Non-pigmented ciliary epithelial cell (primary cell): Measurements from ENCODE around the gene ING5.
"Not testable (repeated sequence)": the region's sequence is repeated elsewhere in the genome, so short reads cannot be mapped to it uniquely, and the experiment has no call there.

Source experiments
- DNase-seq: peaks from one replicate; pipeline ENCODE4 v3.0.0-alpha.2; 2010; ENCODE audit warnings: low read depth

Gene ING5

DNA sequence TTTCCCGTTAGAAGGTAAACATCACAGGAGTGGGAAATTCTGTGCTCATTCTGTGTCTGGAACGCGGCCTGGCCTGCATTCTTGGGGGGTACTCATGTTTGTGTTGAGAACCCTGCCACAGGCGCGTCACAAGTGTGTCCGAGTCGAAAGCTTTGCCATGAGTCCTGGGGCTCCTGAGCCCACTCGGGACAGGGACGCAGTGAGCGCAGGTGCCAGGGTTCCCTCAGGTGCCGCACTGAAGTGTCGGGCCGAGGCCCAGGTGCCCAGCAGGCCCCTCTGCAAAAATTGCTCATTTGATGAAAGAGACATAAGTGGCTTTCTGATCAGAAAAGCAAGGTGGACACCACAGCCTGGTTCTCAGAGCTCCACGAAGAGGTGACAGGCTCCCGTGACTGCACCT, 37.3 kb downstream of the ING5 start:
- no peak for DNase-seq

DNA sequence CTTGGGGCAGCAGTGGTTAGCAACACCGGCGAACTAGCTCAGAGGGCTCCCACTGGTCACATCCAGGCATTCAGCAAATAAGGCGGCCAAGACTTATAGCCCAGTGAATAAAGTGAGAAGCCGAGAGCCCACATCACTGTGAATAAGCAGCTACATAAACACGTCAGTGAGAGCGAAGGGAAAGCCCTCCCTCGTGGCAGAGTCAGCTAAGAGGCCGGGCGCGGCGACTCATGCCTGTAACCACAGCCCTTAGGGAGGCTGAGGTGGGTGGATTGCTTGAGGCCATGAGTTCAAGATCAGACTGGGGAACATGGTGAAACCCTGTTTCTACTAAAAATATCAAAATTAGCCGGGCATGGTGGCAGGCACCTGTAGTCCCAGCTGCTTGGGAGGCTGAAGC, 37.8 kb downstream of the ING5 start:
- no peak for DNase-seq

DNA sequence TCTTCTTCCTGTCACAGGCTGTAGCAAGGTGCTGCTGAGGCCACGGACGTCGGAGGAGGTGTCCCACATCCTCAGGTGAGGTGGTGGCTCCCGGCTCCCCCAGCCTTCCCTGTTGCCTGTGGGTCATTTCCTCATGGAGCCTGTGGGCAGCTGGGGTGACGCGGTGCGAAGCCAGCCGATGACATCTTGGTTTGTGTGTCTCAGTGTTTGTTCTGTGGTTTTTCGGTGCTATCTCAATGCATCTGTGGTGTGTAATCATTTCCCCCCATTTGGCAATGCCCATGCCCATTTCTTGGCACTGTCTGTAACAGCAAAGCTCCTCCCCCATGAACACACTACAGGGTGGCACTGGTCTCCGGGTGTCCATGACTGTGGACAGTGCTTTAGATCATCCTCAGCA, 39.2 kb downstream of the ING5 start:
- DNase-seq = no peak

DNA sequence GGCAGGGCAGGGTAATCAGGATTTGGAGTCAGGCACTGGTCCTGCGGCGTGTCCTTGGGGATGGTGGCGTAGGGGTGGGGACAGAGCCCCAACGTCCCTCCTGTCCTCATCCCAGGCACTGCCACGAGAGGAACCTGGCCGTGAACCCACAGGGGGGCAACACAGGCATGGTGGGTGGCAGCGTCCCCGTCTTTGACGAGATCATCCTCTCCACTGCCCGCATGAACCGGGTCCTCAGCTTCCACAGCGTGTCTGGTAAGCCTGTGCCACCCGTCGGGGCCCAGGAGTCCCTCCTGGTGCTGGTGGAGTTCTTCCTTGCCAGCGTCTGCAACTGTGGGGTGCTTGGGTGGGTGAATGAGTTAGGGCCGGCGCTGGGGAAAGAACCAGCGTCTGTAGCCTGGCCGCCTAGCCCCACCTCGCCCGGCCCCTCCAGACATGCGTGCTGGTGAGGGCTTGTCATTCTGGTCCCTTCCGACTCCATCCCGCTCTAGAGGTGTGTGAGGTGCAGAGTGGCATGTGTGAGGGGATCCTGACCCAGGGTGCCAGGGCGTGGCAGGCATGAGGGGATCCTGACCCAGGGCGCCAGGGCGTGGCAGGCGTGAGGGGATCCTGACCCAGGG, 40.6 kb downstream of the ING5 start:
- DNase-seq = no peak

DNA sequence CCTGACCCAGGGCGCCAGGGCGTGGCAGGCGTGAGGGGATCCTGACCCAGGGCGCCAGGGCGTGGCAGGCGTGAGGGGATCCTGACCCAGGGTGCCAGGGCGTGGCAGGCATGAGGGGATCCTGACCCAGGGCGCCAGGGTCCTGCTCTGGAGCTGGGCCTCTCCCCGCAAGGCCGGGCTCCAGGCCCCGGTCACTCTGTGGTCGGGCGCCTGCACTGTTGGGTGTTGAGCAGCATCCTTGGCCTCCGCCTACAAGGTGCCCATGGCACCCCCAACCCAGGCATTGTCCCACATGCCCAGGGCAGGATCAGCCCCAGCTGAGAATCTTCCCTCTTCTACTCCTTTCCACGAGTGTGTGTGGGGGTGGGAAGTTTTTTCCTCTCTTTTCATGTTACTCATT, 41.2 kb downstream of the ING5 start:
- not testable (repeated sequence) for DNase-seq

DNA sequence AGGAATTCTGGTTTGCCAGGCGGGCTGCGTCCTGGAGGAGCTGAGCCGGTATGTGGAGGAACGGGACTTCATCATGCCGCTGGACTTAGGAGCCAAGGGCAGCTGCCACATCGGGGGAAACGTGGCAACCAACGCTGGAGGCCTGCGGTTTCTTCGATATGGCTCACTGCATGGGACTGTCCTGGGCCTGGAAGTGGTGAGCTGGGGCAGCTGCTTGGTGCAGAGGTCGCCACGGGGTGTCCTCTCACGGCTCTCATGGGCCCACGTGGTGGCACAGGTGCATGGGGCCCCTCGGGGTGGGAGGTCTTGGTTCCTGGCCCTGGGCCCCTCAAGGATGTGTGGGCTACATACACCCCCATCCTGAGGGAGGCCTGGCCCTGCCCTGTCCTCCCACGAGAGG, 41.8 kb downstream of the ING5 start:
- no peak for DNase-seq

DNA sequence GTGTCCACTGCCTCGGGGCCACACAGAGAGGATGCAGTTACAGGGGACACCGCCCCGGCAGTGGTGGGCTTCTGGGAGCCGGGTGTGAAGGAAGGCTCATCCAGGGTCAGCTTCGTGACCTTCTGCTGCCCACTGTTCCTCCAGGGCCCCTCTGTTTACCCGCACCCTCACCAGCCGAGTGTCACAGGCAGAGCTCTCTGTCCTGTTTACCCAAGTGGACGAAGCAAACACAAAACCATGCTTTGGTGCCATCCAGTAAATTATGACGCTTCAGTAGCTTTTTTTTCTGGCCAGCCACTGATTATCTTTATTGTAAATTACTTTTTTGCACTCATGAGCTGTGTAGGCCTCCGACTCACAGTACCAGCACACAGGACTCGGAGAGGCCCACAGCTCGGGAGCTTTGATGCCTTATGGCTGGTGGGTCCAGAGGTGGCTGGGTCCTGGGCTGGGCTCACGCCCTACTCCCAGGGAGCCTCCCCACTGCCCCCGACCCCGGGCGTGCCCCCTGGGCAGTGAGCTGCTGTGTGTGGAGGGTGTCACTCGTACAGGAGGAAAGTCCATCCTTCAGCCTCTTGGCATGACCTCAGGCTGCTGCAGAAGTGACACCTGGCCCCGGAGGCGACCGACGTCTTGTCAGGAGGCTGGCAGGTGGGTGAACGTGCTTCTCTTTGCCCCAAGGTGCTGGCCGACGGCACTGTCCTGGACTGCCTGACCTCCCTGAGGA, 42.4 kb downstream of the ING5 start:
- no peak for DNase-seq

DNA sequence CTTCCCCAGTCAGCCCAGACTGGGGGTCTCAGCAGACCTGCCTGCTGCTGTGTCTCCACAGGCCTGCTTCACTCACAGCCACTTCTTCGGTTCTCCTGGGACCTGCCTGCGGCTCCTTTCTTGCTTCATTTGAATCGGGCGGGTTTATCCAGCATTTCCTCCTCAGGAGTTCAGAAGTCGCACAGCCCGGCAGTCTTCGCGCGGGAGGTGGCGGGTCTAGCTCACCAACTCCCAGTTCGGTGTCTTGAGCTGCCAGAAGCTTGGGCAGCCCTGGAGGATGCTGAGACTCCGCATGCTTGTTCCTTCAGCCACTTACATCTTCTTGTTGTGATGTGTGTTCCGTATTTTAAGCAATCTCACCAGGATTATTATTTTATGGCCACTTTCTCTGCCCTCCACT, 43.4 kb downstream of the ING5 start:
- no peak for DNase-seq

DNA sequence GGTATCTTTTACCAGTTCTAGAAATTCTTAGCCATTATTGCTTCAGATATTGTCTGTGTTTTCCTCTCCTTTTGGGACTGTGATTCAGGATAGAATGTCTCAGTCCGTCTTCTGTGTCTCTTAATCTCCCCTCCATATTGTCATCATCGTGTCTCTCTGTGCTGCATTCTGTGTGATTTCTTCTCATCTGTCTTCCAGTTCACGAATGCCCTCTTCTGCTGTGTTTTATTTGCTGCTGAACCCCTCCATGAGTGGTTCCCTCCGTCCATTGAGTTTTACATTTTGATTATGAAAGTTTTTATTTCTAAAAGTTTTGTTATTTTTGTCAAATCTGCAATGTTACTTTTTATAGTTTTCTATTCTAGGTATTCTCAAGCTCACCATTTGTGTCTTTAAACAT, 44.2 kb downstream of the ING5 start:
- no peak for DNase-seq

DNA sequence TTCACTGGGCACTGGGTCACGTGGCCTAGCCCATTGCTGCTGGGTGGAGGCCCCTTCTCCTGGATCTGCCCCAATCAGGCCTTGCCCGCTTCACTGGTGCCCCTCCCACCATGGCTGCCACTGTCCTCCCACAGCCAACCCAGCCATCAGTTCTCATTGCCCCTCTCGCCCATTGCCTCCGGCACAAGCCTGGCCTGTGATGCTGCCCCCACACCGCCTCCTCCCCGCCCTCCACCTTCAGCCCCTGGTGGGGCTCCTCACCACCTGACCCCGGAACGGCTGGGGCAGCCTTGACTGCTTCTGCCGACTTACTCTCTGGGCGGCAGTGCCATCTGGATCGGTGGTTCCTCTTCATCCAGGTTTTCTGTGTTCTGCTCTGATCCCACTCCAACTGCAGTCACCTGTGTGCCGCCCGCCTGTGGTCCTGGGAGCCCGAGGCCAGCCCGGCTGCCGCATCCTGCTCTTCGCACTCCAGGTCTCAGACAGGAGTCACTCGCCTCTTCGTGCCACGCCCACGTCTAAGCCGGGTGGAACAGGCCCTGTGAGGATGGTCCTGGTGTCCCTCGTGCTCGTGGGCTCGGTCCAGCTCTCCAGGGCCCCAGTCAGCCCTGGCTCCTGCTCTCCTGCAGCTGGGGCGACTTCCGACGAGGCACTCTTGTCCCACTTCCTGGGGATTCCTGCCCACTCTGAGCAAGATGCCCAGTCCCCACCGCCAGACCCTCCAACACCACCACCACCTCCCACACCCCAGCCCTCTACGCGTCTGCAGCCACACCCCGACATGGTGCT, 46.8 kb downstream of the ING5 start:
- DNase-seq = no peak

DNA sequence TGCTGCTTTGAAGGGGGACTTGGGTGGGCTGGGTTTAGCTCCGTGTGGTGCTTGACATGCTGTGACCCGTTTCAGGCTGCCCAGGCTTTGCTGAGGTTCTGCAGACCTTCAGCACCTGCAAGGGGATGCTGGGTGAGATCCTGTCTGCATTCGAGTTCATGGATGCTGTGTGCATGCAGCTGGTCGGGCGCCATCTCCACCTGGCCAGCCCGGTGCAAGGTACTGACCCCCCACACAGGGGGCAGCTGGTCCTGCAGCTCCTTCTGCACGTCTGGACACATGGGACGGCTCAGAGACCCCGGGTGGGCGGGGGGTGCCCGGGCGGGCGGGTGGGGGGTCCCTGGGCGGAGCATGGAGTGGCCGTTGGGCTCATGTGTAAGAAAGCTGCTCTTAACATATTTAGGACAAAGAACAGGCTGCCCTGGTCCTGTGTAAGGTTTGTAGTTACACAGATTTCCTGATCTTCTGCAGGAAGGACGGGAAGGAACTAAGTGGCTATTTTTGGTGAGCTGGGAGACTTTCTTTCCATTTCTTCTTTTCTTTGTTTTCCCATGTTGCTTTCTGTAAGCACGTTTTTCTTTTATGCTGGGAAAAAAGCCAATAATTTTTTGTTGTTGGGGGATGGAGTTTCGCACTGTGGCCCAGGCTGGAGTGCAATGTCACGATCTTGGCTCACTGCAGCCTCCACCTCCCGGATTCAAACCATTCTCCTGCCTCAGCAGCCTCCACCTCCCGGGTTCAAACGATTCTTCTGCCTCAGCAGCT, 48.4 kb downstream of the ING5 start:
- no peak for DNase-seq

DNA sequence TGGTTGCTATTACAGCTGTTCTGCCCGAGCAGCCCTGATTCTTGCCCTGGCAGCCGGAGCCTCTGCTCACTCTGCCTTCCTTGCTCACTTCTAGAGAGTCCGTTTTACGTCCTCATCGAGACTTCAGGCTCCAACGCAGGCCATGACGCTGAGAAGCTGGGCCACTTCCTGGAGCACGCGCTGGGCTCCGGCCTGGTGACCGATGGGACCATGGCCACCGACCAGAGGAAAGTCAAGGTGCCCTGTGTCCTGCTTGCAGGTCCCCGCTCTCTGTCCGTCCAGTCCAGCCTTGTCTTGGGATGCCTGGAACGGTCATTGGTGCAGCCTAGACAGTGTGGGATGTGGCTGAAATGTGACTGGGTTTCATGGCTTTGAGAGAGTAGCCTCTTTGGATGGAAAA, 49.3 kb downstream of the ING5 start:
- DNase-seq = no peak

DNA sequence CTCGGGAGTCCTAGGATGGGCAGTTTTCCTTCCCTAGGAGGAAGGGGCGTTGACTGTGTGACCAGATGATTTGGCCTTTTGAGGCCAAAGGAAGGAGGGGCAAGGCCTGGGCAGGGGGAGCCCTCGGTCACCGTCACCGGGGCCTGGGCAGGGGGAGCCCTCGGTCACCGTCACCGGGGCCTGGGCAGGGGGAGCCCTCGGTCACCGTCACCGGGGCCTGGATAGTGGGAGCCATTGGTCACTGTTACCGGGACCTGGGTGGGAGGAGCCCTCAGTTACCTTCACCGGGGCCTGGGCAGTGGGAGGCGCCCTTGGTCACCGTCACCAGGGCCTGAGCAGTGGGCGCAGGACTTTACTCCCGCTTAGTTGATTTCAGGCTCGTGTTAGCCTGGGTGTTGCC, 49.9 kb downstream of the ING5 start:
- DNase-seq = no peak

DNA sequence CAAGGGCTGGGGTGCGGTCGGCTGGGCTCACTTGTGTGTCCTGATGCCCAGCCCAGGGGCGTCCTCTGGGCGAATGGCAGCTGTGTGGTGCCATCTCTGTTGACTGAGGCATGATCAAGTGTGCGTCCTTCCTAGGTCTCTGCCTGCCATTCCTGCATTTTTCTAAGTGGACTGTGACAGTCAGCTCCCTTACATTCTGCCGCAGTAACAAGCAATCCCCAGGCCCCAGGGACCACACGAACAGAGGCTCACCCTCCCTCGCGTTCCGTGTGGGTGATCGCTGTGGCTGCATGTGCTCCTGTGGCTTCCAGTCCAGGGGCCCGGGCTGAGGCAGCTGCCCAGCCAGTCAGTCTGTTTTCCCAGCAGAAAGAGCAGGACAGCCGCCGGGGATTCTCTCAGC, 50.4 kb downstream of the ING5 start:
- DNase-seq = no peak

DNA sequence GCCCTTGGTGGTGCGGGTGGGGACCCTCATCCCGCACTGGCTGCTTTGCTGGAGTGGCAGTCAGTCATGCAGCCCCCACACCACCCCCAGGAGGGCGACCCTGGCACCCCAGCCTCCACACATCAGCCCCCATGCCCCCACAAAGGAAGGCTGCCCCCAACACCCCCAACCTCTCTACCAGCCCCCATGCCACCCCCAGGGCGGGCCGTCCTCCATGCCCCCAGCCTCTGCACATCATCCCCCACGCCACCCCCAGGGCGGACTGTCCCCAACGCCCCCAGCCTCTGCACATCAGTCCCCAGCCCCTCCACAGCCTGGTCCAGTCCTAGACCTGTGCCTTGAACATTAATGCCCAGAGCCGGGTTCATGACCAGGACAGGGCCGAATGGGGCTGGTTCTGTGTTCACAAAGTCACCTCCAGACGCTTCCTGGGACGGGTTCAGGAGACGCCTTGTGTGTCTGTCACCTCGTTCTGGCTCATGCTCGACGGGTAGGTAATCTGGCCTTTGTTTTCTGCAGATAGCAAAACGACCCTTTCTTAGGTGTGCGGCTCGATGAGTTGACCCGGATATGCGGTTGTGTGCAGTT, 50.9 kb downstream of the ING5 start:
- no peak for DNase-seq

DNA sequence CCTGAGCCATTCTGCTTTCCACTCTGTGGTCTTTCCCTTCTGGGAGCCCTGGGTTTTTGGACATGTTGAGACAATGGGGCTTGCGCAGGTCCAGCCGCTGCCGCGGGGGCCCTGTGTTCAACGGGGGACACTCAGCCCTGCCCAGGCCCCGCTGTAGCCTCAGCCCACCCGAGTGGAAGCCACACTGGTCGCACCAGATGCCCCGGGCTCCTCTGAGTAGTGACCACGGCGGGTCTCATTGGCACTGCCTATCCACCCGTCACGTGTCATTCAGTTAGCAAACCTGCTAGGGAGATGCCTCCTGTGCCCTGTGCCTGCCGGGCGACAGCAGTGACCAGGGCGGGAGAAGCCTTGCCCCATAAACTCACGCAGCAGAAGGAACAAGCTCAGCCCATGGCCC, 51.7 kb downstream of the ING5 start:
- DNase-seq = no peak

DNA sequence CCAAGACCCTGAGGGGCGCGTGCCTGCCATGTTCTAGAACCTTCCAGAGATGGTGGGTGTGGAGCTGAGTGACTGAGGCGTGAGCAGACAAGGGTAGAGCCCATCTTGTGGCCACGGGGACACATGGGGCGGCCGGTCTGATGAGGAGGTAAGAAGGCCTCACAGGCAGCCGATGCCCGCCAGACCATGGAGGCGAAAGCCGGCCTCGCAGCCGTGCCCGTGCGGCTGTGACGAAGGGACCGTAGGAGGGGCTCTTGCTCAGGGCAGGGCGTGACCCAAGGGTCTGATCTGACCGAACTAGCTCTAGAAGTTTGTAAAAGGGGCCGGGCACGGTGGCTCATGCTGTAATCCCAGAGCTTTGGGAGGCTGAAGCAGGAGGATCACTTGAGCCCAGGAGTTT, 52.2 kb downstream of the ING5 start:
- no peak for DNase-seq

DNA sequence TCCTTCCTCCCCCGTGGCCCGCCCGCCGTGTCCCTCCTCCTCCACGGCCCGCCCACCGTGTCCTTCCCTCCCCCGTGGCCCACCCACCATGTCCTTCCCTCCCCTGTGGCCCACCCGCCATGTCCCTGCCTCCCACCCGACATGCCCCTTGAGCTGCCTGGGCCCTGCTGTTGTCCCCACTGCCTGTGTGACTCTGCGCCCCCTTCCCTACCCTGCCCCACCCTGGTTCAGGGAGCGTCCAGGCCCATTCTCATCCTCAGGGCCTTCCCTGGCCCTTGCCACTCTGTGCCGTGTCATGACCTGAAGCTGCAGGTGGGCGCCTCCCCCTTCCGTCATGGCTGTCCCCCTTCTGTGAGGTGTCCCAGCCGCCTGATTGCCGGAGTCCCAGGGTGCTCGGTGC, 53.3 kb downstream of the ING5 start:
- no peak for DNase-seq

DNA sequence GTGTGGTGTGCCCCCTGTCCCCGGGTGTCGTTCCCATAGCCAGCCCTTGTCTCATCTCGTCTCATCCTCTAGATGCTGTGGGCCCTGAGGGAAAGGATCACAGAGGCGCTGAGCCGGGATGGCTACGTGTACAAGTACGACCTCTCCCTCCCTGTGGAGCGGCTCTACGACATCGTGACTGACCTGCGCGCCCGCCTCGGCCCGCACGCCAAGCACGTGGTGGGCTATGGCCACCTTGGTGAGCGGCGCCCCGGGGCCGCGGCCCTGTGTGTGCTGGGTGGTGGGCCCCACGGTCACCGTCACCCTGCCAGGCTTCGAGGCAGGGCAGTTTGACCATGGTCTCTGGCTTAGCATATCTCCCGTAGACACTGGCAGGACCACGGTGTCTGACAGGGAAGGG, 53.9 kb downstream of the ING5 start:
- no peak for DNase-seq

DNA sequence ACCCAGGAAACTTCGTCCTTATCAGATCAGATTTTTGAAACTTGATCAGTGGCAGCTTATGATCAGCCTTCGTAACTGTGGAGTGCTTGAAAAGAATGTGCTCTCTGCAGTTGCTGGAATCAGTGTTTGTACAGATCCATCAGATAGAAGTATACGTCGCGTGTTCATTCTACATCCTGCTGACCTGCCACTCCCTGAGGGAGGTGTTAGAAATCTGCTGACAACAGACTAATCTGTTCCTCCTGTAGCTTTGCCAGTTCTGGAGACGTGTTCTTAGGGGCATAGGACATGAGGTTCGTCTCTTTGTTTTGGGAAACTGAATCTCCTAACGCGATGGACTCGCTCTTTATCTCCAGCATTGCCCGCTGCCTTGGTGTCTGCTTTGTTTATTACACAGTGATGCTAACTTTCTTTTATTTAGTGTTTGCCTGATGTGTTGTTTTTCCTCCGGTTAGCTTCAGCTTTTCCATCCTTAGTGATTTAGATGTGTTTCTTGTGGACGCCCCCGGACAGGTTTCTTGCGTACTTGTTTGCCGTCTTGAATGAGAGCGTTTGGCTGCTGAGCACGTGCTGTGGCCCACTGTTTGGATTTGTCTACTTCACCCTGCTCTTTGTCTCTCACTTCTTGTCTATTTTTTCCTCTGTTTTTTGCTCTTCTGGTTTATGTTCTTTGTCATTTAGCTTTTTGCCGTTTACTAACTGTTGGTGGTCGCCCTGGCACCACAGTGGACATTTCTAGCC, 57.4 kb downstream of the ING5 start:
- DNase-seq = no peak

DNA sequence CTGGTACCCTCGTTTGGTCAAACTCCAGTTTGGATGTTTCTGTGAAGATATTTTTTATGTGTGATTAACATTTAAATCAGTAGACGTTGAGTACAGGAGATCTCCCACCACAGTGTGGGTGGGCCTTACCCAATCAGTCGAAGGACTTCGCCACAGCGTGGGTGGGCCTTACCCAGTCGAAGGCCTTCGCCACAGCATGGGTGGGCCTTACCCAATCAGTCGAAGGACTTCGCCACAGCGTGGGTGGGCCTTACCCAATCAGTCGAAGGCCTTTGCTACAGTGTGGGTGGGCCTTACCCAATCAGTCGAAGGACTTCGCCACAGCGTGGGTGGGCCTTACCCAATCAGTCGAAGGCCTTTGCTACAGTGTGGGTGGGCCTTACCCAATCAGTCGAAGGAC, 58.1 kb downstream of the ING5 start:
- DNase-seq = not testable (repeated sequence)
